AML-193 (cell line): ENCODE measurements around the gene DTD2.

Experiments used
- DNase-seq, 2 experiments: peaks; one replicate each; lab custom pipeline; 2025; lab: John Stamatoyannopoulos, UW

Gene DTD2

DNA sequence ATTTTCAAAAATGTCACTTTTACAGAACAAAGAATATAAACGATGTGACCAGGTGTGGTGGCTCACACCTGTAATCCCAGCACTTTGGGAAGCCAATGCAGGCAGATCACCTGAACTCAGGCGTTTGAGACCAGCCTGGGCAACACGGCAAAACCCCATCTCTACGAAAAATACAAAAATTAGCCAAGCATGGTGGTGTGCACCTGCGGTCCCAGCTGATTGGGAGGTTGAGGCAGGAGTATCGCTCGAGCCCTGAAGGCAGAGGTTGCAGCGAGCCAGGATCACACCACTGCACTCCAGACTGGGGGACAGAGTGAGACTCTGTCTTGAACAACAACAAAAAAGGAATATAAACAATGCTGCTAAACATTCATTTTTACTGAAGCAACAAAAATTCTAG lies 52.2 kb downstream of the DTD2 start:
- DNase-seq: no peak

DNA sequence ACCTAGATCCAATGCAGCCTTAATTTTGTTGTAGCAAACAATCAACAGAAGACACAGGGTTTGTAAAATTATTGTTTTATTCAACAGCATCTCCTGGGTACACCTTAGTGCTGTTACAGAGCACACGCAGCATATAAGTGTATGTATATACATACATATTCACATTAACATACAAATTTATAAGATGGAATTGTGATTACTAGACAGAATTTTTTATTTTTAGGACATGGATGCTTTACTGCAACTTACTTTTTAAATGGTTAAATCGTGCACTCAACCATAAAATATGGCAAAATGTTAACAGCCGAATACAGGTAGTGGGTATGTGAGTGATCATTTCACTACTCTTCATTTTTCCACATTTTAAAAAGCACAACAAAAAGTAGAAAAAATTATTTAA lies 53.6 kb downstream of the DTD2 start:
- DNase-seq: no peak

DNA sequence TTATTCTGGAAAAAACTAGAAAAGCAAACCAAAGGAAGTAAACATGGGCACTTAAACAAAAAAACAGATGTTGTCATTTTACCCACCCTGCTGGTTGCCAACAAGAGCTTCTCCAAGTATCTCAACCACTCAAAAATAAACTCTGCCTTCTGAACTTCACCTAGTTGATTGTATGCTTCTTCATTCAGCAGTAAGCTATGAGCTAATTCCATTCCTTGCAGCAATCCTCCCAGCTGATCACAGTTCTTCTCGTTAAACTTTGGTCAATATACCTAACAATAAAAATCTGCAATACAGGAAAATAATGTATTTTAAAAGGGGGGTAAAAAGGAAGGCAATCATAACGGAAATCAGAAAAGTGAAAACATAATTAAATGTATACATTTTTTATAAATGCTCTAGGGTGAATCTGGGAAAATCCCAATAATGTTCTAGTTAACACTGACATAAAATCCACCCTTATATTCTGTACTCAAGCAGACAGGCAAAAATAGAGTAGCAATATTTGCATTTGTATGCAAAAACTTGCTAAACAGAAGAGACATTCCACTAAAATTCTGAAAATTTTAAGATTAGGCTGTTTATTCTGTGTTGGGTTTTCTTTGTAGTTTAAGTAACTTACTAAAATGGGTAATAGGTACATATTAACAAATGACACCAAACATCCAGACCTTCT lies 54.4 kb downstream of the DTD2 start:
- DNase-seq: no peak

DNA sequence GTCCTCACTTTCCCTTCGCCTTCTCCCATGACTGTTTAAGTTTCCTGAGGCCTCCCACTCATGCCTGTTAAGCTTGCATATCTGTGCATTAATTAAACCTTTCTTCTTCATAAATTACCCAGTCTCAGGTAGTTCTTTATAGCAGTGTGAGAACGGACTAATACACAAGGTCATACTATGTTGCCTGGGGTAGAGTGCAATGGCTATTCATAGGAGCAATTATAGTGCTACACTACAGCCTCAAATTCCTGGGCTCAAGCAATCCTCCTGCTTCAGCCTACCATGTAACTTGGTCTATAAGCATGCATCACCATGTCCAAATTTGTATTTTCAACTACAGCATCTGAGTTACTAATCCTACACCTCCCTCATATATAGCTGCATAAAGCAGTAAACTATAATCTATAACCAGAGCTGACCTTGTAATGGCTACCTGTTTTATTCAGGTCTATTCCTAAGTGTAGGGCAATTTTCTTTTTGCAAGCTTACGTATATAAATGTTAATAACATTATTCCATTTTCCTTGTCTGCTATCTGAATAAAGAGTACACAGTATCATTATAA lies 55.9 kb downstream of the DTD2 start:
- DNase-seq: no peak

DNA sequence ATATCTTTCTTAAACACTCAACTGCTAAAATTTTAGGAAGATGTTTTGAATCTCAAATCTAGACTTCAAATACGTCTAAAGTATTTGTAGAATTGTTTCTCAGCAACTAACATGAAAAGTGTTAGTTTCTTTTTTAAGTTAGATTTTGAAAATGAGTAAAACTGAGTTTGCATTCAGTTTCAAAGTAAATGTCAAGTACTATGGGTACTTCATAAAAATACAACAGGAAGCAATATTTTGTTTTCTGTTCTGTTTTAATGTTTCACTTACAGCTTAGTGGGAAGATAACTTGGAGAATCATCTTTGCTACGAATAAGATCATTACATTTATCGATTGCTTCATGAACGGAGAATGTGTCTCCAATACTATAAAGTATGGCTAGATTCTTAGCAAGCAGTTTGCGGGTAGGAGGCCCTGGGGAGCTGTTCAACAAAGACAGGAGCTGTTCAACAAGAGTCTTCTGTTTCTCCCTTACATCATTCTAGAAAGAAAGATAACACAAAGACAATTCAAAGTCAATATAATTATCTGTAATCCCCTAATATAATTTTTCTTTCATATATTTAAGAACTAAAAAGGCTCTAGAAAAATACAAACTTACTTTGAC lies 57.2 kb downstream of the DTD2 start:
- no peak for DNase-seq
